Coronary artery (tissue), 2 donors: ENCODE measurements around the gene CARMIL1.
A peak's percentile ranks its signal among the peaks of the same experiment; 100 is the strongest.

Source experiments
- DNase-seq: peaks from one replicate; pipeline ENCODE4 v3.0.0-alpha.2; 2017; ENCODE audit warnings: low spot score
- H3K27ac ChIP-seq, 2 donors: fragments of 200-600 bp; sonication (generic); one replicate each; pipeline ENCODE4 v1.5.1; 2016 to 2019
- H3K4me3 ChIP-seq: fragments of 200-600 bp; sonication (generic); 2 replicates; pipeline ENCODE4 v1.5.1; 2016; ENCODE audit warnings: mild to moderate bottlenecking, moderate library complexity
- TF ChIP-seq, protein P1 (sequence below): fragments of 200-600 bp; sonication (generic); IDR thresholded peaks from one replicate; pipeline ENCODE4 v1.5.1; 2019; ENCODE audit warnings: antibody characterized with exemption

The CARMIL1 gene

DNA sequence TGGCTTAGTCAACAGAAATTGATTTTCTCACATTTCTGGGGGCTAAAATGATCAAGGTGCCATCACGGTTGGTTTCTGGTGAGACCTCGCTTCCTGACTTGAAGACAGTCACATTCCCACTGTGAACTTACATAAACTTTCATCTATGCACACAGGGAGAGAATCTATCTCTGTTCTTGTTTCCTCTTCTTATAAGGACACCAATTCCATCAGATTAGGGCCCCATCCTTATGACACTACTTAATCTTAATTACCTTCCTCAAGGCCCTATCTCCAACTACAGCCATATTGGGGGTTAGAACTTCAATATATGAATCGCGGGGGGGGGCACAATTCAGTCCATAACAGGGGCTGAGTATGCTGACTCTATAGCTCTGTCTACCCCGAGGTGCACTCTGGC lies 362.2 kb downstream of the CARMIL1 start:
- TF ChIP-seq, protein P1, sequence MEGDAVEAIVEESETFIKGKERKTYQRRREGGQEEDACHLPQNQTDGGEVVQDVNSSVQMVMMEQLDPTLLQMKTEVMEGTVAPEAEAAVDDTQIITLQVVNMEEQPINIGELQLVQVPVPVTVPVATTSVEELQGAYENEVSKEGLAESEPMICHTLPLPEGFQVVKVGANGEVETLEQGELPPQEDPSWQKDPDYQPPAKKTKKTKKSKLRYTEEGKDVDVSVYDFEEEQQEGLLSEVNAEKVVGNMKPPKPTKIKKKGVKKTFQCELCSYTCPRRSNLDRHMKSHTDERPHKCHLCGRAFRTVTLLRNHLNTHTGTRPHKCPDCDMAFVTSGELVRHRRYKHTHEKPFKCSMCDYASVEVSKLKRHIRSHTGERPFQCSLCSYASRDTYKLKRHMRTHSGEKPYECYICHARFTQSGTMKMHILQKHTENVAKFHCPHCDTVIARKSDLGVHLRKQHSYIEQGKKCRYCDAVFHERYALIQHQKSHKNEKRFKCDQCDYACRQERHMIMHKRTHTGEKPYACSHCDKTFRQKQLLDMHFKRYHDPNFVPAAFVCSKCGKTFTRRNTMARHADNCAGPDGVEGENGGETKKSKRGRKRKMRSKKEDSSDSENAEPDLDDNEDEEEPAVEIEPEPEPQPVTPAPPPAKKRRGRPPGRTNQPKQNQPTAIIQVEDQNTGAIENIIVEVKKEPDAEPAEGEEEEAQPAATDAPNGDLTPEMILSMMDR, result no peak
- no peak for DNase-seq
- Histone ChIP-seq H3K27ac (no peak overlapping the region), H3K4me3 (no peak overlapping the region)

DNA sequence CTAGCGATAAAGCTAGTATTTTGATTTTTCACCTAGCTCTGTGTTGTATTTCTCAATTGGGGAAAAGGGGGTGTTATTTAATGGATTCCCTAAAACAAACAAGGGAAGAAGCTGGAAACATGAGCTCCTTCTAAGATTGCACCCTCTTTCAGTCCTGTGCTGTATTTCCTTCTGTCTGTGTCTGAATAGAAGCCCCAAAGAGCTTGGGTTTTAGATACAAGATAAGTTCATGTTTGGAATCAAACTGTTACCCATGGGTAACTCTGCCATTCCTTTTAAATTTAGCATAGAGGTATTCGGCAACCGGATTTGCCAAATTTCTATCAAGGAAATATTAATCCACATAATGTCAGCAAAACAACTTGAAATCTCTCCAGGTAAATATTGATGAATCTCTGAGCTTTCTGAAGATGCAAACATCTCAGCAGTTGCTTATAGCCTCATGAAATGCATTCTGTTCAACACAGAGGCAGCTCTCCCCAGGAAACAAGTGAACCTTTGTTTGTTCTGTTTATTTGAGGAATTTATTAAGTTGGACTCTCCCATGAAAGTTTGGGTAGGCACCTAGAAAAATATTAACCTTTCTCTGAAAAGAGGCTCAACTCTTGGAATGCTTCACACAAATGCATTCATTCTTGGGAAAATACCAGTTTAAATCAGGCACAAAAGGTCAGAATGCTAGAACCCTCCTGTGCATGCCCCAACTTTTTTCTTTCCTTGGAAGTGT lies 362.9 kb downstream of the CARMIL1 start:
- Histone ChIP-seq H3K4me3 (no peak overlapping the region), H3K27ac (no peak overlapping the region)
- TF ChIP-seq, protein P1, result no peak
- no peak for DNase-seq

DNA sequence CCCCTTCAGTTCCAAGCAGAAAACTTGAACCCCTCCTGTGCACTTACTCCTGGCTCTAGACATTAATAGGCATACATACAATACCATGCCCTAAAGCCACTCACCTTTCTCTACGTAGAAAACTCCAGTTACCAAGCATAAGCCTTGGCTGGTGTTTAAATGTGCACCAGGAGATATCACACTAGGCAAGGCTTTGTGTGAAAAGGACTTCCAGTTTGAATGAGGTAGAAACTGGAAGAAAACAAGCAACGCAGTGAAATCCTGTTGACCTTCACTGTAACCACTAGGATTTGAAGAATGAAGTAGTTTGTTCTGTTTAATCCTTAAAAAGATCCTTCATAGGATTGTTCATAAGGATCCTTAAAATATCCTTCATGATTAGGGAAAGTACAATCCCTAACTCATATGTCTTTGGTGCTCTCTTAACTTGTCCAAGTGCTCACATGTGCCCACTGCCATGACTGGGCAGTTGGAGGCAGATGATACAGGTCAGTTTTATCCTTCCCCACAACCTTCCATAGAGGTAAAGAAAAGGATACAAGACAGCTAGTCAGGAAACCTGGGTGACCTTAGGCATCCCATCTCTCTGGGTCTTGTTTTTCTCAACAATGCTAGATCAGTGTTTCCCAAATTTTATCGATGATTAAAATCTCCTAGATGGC lies 363.6 kb downstream of the CARMIL1 start:
- Histone ChIP-seq H3K27ac (no peak overlapping the region), H3K4me3 (no peak overlapping the region)
- DNase-seq, result no peak
- TF ChIP-seq, protein P1, result no peak

DNA sequence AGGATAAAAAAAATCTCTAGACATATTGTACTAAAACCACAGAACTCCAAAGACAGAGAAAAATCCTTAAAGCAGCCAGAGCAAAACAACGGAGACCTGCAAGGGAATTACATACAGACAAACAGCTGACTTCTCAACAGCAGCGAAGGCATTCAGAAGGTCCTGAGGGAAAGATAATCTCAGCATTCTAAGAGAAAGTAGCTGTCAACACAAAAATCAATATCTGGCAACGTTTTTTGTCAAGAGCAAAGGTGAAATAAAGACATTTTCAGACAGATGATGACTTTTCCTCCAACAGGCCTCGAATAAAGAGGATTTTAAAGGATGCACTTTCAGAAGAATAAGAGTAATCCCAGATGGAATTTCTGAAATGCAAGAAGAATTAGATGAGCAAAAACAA lies 366.7 kb downstream of the CARMIL1 start:
- H3K27ac ChIP-seq, result no peak overlapping the region
- TF ChIP-seq, protein P1, result no peak
- H3K4me3 ChIP-seq, result no peak overlapping the region
- no peak for DNase-seq

DNA sequence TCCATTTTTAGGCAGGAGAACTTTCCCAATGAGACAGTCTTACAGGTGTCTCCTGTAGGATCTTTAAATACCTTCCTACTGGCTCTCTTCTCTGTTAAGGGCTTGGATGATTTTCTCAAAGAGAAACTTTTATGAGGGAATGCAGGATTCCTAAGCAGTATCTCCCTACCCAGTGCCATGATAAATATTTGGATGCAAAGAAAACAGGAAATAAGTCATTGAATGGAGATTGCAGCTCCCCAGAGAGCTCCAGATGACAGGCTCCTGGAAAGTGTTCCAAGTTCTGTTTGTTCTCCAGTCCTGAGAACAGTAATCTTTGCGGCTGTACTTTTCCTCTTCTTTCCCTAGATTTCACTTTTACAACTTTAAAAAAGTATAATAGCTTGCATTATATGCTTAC lies 370.4 kb downstream of the CARMIL1 start:
- no peak overlapping the region for H3K4me3 ChIP-seq
- H3K27ac ChIP-seq, result no peak overlapping the region
- TF ChIP-seq, protein P1, result no peak
- no peak for DNase-seq

DNA sequence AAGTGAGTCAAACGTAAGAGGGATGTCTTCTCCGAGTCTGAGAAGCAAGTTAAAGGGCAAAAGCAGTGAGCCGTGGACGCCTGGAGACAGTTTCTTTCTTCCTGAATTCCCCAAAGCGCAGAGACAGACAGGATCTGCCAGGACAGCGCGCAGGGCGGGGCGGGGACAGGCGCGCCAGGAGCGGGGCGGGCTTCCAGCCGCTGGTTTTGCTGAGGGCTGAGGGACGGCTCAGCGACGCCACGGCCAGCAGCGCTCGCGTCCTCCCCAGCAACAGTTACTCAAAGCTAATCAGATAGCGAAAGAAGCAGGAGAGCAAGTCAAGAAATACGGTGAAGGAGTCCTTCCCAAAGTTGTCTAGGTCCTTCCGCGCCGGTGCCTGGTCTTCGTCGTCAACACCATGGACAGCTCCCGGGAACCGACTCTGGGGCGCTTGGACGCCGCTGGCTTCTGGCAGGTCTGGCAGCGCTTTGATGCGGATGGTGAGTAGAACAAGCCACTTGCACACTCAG lies 372.9 kb downstream of the CARMIL1 start, which contains the start of gene SCGN:
Gene SCGN (plus strand): TSS at position 209 of the 509 bp plus-strand sequence. CDS start 189 bp downstream, at position 398.
- TF ChIP-seq, protein P1, result no peak
- no peak for DNase-seq
- Histone ChIP-seq H3K4me3 (peak within 1 kb of the TSS; percentile 31), H3K27ac (no peak within 1 kb of the TSS)
